Vagina (tissue), 2 donors: ENCODE measurements around the gene CACHD1.

Experiments used
- POLR2A ChIP-seq, 2 donors: fragments of 450-650 bp; IDR thresholded peaks; one replicate each; pipeline ENCODE4 v1.6.1; 2017; ENCODE audit warnings: antibody characterized with exemption in 2 of 2, mild to moderate bottlenecking in 2 of 2, moderate library complexity in 2 of 2
- POLR2AphosphoS5 ChIP-seq, 2 donors: sonication (generic); formaldehyde crosslinking; IDR thresholded peaks; one replicate each; pipeline ENCODE4 v1.9.0; 2017; ENCODE audit warnings: antibody characterized with exemption in 2 of 2, mild to moderate bottlenecking in 2 of 2, low read depth in 1 of 2; ENCODE audit not compliant: insufficient read depth in 1 of 2
- TF ChIP-seq, protein P1 (sequence below), 3 experiments: fragments of 450-650 bp in 2 of 3; fragments of 200-600 bp in 1 of 3; sonication (generic) in 1 of 3; IDR thresholded peaks; one replicate each; pipeline ENCODE4 v1.5.1; 2017 to 2019; ENCODE audit warnings: antibody characterized with exemption in 3 of 3, mild to moderate bottlenecking in 2 of 3, moderate library complexity in 2 of 3

DNA sequence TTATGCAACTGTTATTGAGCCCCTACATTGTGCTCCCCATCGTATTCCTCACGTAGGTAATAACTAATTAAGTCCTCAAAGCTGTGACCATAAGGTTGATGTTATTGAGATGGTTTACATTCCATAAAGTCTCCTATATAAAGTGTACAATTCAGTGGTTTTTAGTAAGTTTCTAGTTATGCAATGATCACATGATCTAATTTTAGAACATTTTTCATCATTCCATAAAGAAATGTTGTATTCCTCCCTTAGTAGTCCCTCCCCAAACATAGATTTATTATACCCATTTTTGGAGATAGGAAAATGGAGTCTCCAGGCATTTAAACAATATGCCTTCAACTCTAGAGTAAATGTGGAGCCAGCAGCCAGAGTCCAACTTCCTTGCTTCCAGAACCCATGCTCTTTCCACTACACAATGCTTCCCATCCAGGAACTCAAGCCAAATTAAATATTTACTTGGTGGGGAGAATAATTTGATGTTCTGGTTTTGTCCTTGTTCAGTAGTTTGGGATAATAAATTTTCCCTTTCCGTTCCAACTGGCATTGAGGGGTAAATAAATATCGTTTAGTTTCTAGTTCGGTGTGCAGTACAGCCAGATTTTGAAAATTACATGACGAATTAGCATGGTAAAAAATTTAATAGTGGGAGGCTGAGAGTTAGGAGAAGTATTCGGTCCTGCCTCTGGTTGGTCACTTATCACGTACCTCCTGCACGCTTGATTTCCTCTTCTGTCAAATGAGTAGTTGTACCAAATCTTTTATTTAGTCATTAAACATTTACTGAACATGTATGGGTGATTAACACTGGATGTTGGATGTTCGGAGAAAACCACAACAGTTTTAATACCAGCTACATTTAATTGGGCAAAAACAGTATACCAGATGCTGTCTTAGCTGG lies 66.3 kb downstream of the CACHD1 start:
- TF ChIP-seq, protein P1, sequence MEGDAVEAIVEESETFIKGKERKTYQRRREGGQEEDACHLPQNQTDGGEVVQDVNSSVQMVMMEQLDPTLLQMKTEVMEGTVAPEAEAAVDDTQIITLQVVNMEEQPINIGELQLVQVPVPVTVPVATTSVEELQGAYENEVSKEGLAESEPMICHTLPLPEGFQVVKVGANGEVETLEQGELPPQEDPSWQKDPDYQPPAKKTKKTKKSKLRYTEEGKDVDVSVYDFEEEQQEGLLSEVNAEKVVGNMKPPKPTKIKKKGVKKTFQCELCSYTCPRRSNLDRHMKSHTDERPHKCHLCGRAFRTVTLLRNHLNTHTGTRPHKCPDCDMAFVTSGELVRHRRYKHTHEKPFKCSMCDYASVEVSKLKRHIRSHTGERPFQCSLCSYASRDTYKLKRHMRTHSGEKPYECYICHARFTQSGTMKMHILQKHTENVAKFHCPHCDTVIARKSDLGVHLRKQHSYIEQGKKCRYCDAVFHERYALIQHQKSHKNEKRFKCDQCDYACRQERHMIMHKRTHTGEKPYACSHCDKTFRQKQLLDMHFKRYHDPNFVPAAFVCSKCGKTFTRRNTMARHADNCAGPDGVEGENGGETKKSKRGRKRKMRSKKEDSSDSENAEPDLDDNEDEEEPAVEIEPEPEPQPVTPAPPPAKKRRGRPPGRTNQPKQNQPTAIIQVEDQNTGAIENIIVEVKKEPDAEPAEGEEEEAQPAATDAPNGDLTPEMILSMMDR (IDR thresholded peaks at IDR 0.05) = no peak
- TF ChIP-seq POLR2A (IDR thresholded peaks at IDR 0.05) (no peak), POLR2AphosphoS5 (IDR thresholded peaks at IDR 0.05; ENCODE audit: insufficient read depth in 1 of 2, low read depth in 1 of 2) (peak in 1 of 2 donors; percentile 70)
